ENCODE data around the gene CSNK2B. TPM values are rescaled to one million over a fixed set of nuclear protein-coding genes. Genes with fewer than 3 reads are reported as not detected.

Gene CSNK2B
- total RNA-seq, 4 donors from 2014 or later, result 181 to 264 (median 206) TPM

DNA sequence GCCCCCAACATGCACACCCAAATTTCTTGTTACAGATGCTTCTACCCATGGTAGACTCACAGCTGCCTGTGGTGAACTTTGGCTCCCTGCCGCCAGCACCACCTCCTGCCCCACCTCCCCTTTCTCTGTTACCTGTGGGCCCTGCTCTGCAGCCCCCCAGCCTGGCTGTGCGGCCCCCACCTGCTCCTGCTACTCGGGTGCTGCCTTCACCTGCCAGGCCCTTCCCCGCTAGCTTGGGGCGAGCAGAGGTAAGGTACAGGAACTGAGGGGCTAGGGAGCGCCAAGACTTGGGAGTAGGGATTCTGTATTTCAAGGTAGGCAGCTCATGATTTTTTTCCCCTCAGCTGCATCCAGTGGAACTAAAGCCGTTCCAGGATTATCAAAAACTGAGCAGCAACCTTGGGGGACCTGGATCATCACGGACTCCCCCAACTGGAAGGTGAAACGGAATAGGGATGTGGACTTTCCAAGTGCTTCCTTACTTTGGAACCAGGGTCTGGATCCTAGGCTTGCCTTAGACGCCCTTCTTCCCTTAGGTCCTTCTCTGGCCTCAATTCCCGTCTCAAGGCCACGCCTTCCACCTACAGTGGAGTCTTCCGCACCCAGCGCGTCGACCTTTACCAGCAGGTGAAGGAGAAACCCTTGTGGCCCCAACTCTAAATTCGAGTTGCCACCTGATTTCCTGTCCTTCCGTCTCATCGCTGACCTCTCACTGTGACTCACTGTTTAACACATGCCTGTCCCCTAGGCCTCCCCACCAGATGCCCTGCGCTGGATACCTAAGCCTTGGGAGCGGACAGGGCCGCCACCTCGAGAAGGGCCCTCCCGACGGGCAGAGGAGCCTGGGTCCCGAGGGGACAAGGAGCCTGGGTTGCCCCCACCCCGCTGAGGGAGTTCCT, 28.9 kb upstream of the CSNK2B start:
- H3K27ac ChIP-seq, result no peak overlapping the region
- intact Hi-C loops (cut with DNase I), result no loop called here
- WGBS, 2 donors, result 88 to 89% methylated on average over 27 of the region's 27 CpGs
- no peak for DNase-seq
- no peaks in the 10 kb centered on the region for H3K4me1 ChIP-seq
- no peaks in the 10 kb centered on the region for H3K27me3 ChIP-seq
- peaks cover 88 to 93% of the 10 kb centered on the region in 2 donors for H3K36me3 ChIP-seq
- H3K4me3 ChIP-seq (replicated peaks in 1 of 3), result no peak overlapping the region
- TF ChIP-seq, protein P1, sequence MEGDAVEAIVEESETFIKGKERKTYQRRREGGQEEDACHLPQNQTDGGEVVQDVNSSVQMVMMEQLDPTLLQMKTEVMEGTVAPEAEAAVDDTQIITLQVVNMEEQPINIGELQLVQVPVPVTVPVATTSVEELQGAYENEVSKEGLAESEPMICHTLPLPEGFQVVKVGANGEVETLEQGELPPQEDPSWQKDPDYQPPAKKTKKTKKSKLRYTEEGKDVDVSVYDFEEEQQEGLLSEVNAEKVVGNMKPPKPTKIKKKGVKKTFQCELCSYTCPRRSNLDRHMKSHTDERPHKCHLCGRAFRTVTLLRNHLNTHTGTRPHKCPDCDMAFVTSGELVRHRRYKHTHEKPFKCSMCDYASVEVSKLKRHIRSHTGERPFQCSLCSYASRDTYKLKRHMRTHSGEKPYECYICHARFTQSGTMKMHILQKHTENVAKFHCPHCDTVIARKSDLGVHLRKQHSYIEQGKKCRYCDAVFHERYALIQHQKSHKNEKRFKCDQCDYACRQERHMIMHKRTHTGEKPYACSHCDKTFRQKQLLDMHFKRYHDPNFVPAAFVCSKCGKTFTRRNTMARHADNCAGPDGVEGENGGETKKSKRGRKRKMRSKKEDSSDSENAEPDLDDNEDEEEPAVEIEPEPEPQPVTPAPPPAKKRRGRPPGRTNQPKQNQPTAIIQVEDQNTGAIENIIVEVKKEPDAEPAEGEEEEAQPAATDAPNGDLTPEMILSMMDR (IDR thresholded peaks at IDR 0.05), result no peak
- TF ChIP-seq POLR2A (IDR thresholded peaks at IDR 0.05), result no peak
- no peaks in the 10 kb centered on the region for H3K9me3 ChIP-seq

DNA sequence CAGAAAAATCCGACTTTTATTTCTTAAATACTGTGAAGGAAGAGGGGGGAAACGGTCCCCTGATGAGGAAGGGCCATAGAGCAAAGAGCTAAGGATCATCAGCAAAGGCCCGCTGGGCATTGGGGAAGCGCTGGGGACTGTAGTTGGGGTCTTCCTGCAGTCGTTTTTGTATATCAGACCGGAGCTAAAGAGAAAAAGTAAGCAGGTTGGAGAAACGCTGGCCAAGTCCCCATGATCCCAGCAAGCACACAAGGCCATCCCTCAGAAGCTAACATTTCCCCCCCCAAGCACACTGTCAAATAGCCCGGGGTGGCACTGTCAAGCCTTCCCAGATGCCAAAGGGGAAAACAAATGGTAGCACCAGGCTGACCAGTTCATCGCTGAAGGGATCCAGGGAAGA, 26.8 kb upstream of the CSNK2B start:
- Histone ChIP-seq H3K27me3 (no peaks in the 10 kb centered on the region), H3K9me3 (no peaks in the 10 kb centered on the region), H3K27ac (no peak overlapping the region), H3K4me3 (replicated peaks in 1 of 3) (no peak overlapping the region), H3K36me3 (peaks cover 88 to 92% of the 10 kb centered on the region in 2 donors), H3K4me1 (no peaks in the 10 kb centered on the region)
- no peak for DNase-seq
- 80 to 89% methylated on average over 9 of the region's 9 CpGs for WGBS, 2 donors
- TF ChIP-seq POLR2A (IDR thresholded peaks at IDR 0.05), result no peak
- TF ChIP-seq, protein P1 (IDR thresholded peaks at IDR 0.05), result no peak
- intact Hi-C loops (cut with DNase I), result no loop called here

DNA sequence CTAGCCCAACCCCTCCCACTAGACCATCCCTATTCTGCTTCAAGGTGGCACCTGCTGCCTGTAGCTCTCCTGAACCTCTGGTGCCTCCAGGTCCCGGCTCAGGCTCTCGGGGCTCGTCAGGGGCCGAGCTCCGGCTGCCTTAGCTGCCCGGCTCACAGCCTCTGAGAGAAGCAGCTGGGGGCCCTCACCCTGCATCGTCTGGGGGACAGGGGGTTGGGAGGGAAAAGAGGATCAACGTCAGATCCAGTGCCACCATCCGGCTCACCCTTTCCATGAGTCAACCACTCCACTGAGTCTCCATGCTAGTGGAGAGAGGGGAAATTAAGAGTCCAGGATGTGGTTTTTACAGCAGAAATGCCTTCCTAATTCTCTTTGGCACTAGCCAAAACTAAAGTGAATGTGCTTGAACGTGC, 26.4 kb upstream of the CSNK2B start:
- H3K9me3 ChIP-seq, result no peaks in the 10 kb centered on the region
- DNase-seq, result no peak
- TF ChIP-seq, protein P1 (IDR thresholded peaks at IDR 0.05), result no peak
- no peak for TF ChIP-seq POLR2A (IDR thresholded peaks at IDR 0.05)
- peaks cover 88 to 92% of the 10 kb centered on the region in 2 donors for H3K36me3 ChIP-seq
- intact Hi-C loops (cut with DNase I), result no loop called here
- no peaks in the 10 kb centered on the region for H3K27me3 ChIP-seq
- no peak overlapping the region for H3K27ac ChIP-seq
- H3K4me1 ChIP-seq, result no peaks in the 10 kb centered on the region
- H3K4me3 ChIP-seq (replicated peaks in 1 of 3), result no peak overlapping the region
- 81 to 85% methylated on average over 5 to 9 of the region's 10 CpGs for WGBS, 2 donors

DNA sequence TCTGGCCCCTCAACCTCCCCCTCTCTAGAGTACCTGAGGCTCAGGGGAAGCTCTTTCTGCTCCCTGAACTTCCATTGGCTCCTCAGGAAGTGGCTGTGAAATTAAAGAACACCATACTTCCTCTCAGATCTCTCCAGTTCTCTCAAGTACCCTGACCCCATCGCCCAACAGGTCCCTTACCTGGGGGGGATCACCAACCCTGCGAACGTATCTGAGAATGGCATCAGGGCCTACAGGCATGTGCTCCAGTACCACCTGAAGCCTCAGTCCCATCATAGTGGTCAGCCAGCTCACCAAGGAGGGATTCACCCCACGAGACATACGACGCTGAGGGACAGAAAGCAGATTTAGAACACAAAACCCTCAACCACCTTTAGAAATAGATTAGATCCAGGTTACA, 25.3 kb upstream of the CSNK2B start:
- 97 to 98% methylated on average over 6 of the region's 6 CpGs for WGBS, 2 donors

DNA sequence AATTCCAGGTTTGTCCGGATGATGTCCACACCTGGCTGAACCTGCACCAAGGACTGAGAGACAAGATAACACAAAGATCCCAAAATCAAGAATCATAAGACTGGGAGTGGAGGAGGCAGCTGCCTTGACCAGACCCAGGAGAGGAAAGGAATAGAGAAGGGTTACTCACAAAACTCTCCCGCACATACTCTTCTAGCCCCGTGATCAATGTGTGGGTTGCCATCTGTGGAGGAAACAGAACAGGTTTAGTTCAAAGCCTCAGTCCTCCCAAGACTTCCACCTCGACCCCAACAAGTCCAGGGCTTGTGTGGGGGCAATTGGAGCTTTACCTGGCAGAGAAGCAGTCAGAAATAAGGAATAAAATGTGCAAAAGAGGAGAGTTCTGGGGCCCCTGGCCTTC, 24.5 kb upstream of the CSNK2B start:
- no peaks in the 10 kb centered on the region for H3K9me3 ChIP-seq
- no peak overlapping the region for H3K27ac ChIP-seq
- no peaks in the 10 kb centered on the region for H3K27me3 ChIP-seq
- intact Hi-C loops (cut with DNase I), result no loop called here
- DNase-seq, result no peak
- no peak for TF ChIP-seq POLR2A (IDR thresholded peaks at IDR 0.05)
- TF ChIP-seq, protein P1 (IDR thresholded peaks at IDR 0.05), result no peak
- H3K4me3 ChIP-seq (replicated peaks in 1 of 3), result no peak overlapping the region
- 94% methylated on average over 4 of the region's 4 CpGs for WGBS, 2 donors
- H3K36me3 ChIP-seq, result peaks cover 90 to 92% of the 10 kb centered on the region in 2 donors
- no peaks in the 10 kb centered on the region for H3K4me1 ChIP-seq

More for the DNA sequence above, 25.3 kb upstream of the CSNK2B start:
- TF ChIP-seq, protein P1 (IDR thresholded peaks at IDR 0.05), result no peak
- Histone ChIP-seq H3K27me3 (no peaks in the 10 kb centered on the region), H3K36me3 (peaks cover 90 to 92% of the 10 kb centered on the region in 2 donors), H3K27ac (no peak overlapping the region), H3K4me3 (replicated peaks in 1 of 3) (no peak overlapping the region), H3K4me1 (no peaks in the 10 kb centered on the region), H3K9me3 (no peaks in the 10 kb centered on the region)
- no peak for DNase-seq
- intact Hi-C loops (cut with DNase I), result no loop called here

Measured in thyroid gland (tissue), 4 donors.